ENCODE data around the gene PILRB. TPM values are rescaled to one million over a fixed set of nuclear protein-coding genes. Genes with fewer than 3 reads are reported as not detected.
"Not testable (repeated sequence)": the region's sequence is repeated elsewhere in the genome, so short reads cannot be mapped to it uniquely, and the experiment has no call there.

The PILRB gene
- total RNA-seq, 1 donor from 2014 or later, result 62.6 TPM

- H3K4me1 Mint-ChIP-seq (ENCODE audit: low read depth, unreplicated experiment), result peaks cover 4% of the 10 kb centered on the region
These were observed 14.8 kb downstream of the PILRB start for GRCh38 chr7:100372694-100373093.

GRCh38 chr7:100373261-100373831 is 15.4 kb downstream of the PILRB start, which contains the start of gene PILRA:
Gene PILRA, plus strand, starts transcription at chr7:100373487. Its CDS starts 170 bp downstream, at chr7:100373657.
- H3K4me1 Mint-ChIP-seq (ENCODE audit: low read depth, unreplicated experiment), result peaks cover 4% of the 10 kb centered on the region
- peaks cover 9% of the 10 kb centered on the region for H3K27me3 Mint-ChIP-seq (ENCODE audit: unreplicated experiment)
- no peak within 1 kb of the TSS for H3K4me3 Mint-ChIP-seq (ENCODE audit: unreplicated experiment)
- H3K9me3 Mint-ChIP-seq (ENCODE audit: unreplicated experiment), result peaks cover 2% of the 10 kb centered on the region
- H3K27ac Mint-ChIP-seq (ENCODE audit: unreplicated experiment), result no peak within 1 kb of the TSS
- no peak for DNase-seq
- TF ChIP-seq CTCF (IDR thresholded peaks at IDR 0.05; ENCODE audit: partially characterized antibody, unreplicated experiment), result no peak
- H3K36me3 Mint-ChIP-seq (ENCODE audit: unreplicated experiment), result no peaks in the 10 kb centered on the region

More at GRCh38 chr7:100372694-100373093, 14.8 kb downstream of the PILRB start:
- no peak overlapping the region for H3K4me3 Mint-ChIP-seq (ENCODE audit: unreplicated experiment)
- no peaks in the 10 kb centered on the region for H3K36me3 Mint-ChIP-seq (ENCODE audit: unreplicated experiment)
- no peak overlapping the region for H3K27ac Mint-ChIP-seq (ENCODE audit: unreplicated experiment)
- H3K27me3 Mint-ChIP-seq (ENCODE audit: unreplicated experiment), result peaks cover 9% of the 10 kb centered on the region
- no peak for TF ChIP-seq CTCF (IDR thresholded peaks at IDR 0.05; ENCODE audit: partially characterized antibody, unreplicated experiment)
- H3K9me3 Mint-ChIP-seq (ENCODE audit: unreplicated experiment), result peaks cover 2% of the 10 kb centered on the region
- DNase-seq, result no peak

- not testable (repeated sequence) for H3K4me1 Mint-ChIP-seq (ENCODE audit: low read depth, unreplicated experiment); H3K36me3 Mint-ChIP-seq (ENCODE audit: unreplicated experiment); H3K27me3 Mint-ChIP-seq (ENCODE audit: unreplicated experiment); H3K27ac Mint-ChIP-seq (ENCODE audit: unreplicated experiment); DNase-seq; H3K9me3 Mint-ChIP-seq (ENCODE audit: unreplicated experiment); H3K4me3 Mint-ChIP-seq (ENCODE audit: unreplicated experiment)
These were observed 16.1 kb downstream of the PILRB start for GRCh38 chr7:100373870-100374598.

- H3K27me3 Mint-ChIP-seq (ENCODE audit: unreplicated experiment), result peaks cover 9% of the 10 kb centered on the region
- TF ChIP-seq CTCF (IDR thresholded peaks at IDR 0.05; ENCODE audit: partially characterized antibody, unreplicated experiment), result no peak
- no peak for DNase-seq
- no peak overlapping the region for H3K4me3 Mint-ChIP-seq (ENCODE audit: unreplicated experiment)
- peaks cover 2% of the 10 kb centered on the region for H3K4me1 Mint-ChIP-seq (ENCODE audit: low read depth, unreplicated experiment)
- no peaks in the 10 kb centered on the region for H3K36me3 Mint-ChIP-seq (ENCODE audit: unreplicated experiment)
- no peak overlapping the region for H3K27ac Mint-ChIP-seq (ENCODE audit: unreplicated experiment)
- peaks cover 2% of the 10 kb centered on the region for H3K9me3 Mint-ChIP-seq (ENCODE audit: unreplicated experiment)
These were observed 16.7 kb downstream of the PILRB start for GRCh38 chr7:100374601-100375000.

- H3K27me3 Mint-ChIP-seq (ENCODE audit: unreplicated experiment), result peaks cover 9% of the 10 kb centered on the region
- no peak for TF ChIP-seq CTCF (IDR thresholded peaks at IDR 0.05; ENCODE audit: partially characterized antibody, unreplicated experiment)
- H3K4me1 Mint-ChIP-seq (ENCODE audit: low read depth, unreplicated experiment), result no peaks in the 10 kb centered on the region
- H3K4me3 Mint-ChIP-seq (ENCODE audit: unreplicated experiment), result no peak overlapping the region
- no peak overlapping the region for H3K27ac Mint-ChIP-seq (ENCODE audit: unreplicated experiment)
- peaks cover 2% of the 10 kb centered on the region for H3K9me3 Mint-ChIP-seq (ENCODE audit: unreplicated experiment)
- H3K36me3 Mint-ChIP-seq (ENCODE audit: unreplicated experiment), result no peaks in the 10 kb centered on the region
- DNase-seq, result no peak
These were observed 18.1 kb downstream of the PILRB start for GRCh38 chr7:100376066-100376465.

Data from glutamatergic neuron (in vitro differentiated cells).